H1 (cell line): Measurements from ENCODE around the gene CDC45. TPM values are rescaled to one million over a fixed set of nuclear protein-coding genes. Genes with fewer than 3 reads are reported as not detected.

ENCODE experiments used
- EZH2 ChIP-seq: fragments of 200-600 bp; sonication (generic); IDR thresholded peaks from 2 replicates; pipeline ENCODE4 v1.7.1; 2012; ENCODE audit warnings: low read depth, mild to moderate bottlenecking, moderate library complexity, low read length, inconsistent platforms; ENCODE audit not compliant: severe bottlenecking
- FOSL1 ChIP-seq: IDR thresholded peaks from 2 replicates; pipeline ENCODE4 v1.6.1; 2011; ENCODE audit warnings: mild to moderate bottlenecking, low read depth, low read length, moderate library complexity; ENCODE audit not compliant: insufficient read depth
- KDM5A ChIP-seq: fragments of 200-600 bp; IDR thresholded peaks from 2 replicates; pipeline ENCODE4 v1.7.1; 2012; ENCODE audit warnings: mild to moderate bottlenecking, low read length, inconsistent platforms, mixed read lengths
- PHF8 ChIP-seq: fragments of 200-600 bp; sonication (generic); conservative IDR thresholded peaks from 2 replicates; pipeline ENCODE4 v1.7.1; 2012; ENCODE audit warnings: low read depth, mild to moderate bottlenecking, inconsistent platforms, low read length, moderate library complexity
- SRF ChIP-seq: IDR thresholded peaks from 2 replicates; pipeline ENCODE4 v1.6.1; 2011; ENCODE audit warnings: mild to moderate bottlenecking, low read depth, low read length, moderate library complexity
- TAF1 ChIP-seq: IDR thresholded peaks from 2 replicates; pipeline ENCODE4 v1.6.1; 2011; ENCODE audit warnings: mild to moderate bottlenecking, low read depth, low read length
- polyA plus RNA-seq, 7 experiments: library from polyadenylated mRNA; depleted of rRNA in 3 of 7; stranded (reverse) in 5 of 7; unstranded in 2 of 7; fragments of >200 nt in 5 of 7; fragments of 200-250 nt in 2 of 7; gene quantifications; 1 replicate in 5 of 7; 2 replicates in 1 of 7; 4 replicates in 1 of 7; pipeline versions ENCODE4 v1.2.1 to v1.2.3, GENCODE V29; 2011 to 2013; ENCODE audit warnings: missing spikeins in 2 of 7, mixed read lengths in 2 of 7
- total RNA-seq: library from RNA; stranded (reverse); fragmentation: NEBNext Ultra II Directional; extraction: Animal tissue kit (Norgen Biotek cat#: 25700); gene quantifications from 2 replicates; pipeline ENCODE4 v1.2.1, GENCODE V29; 2021

CDC45 gene
- total and polyA plus RNA-seq, 2 of the 8 experiments (the other 6 are each of a cell fraction or from before 2014, with no cell fraction given) = 31.9 to 37.7 TPM

- TF ChIP-seq TAF1 (no peak), SRF (no peak), KDM5A (no peak), EZH2 (no peak), FOSL1 (no peak), PHF8 (no peak)
Observed at GRCh38 chr22:19516378-19517170, 36.9 kb downstream of the CDC45 start (continued).
